Medulla oblongata (tissue), 1 donor: ENCODE measurements around the gene DNAJB12.
A peak's percentile ranks its signal among the peaks of the same experiment; 100 is the strongest.
"Not testable (repeated sequence)": the region's sequence is repeated elsewhere in the genome, so short reads cannot be mapped to it uniquely, and the experiment has no call there.

Source experiments
- DNase-seq: peaks from one replicate; pipeline ENCODE4 v3.0.0-alpha.2; 2015; ENCODE audit errors: extremely low spot score

Gene DNAJB12

DNA sequence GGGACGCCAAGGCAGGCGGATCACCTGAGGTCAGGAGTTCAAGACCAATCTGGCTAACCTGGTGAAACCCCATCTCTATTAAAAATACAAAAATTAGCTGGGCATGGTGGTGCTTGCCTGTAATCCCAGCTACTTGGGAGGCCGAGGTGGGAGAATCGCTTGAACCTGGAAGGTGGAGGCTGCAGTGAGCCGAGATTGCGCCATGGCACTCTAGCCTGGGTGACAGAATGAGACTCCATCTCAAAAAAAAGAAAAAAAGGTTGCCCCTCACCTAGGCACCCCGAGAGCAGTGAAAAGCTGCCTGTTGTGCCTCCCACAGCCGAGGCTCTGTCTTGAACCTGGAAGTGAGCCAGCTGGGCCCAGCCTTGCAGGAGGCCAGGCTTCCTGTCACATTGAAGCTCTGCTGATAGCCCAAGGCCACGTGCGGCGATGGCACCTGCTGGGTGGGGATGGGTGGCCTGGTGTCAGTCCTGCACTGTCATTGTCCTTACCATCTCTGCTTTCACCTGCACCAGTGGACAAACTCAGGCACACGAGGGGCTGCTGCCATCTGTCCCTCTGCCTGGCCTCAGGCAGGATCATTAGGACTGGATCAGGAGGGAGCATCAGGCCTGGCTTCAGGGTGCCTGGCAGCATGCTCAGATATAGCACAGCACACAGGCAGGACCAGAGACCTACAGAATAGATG is 37.8 kb downstream of the DNAJB12 start:
- DNase-seq: peak; percentile 65

DNA sequence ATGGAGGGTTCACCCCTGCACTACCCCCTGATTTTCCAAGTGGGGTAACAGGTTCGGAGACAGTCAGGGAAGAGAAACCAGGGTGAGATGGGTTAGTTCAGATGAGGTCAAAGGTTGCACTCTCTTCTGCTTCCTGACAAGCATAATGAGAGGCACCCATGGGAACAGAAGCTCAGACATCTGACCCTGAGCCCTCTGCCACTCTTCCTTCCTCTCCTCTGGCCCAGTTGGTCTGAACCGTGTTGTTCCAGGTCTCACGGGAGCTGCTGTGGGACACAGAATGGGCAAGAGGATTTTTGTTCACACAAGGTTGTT is 38.4 kb downstream of the DNAJB12 start:
- DNase-seq: no peak

DNA sequence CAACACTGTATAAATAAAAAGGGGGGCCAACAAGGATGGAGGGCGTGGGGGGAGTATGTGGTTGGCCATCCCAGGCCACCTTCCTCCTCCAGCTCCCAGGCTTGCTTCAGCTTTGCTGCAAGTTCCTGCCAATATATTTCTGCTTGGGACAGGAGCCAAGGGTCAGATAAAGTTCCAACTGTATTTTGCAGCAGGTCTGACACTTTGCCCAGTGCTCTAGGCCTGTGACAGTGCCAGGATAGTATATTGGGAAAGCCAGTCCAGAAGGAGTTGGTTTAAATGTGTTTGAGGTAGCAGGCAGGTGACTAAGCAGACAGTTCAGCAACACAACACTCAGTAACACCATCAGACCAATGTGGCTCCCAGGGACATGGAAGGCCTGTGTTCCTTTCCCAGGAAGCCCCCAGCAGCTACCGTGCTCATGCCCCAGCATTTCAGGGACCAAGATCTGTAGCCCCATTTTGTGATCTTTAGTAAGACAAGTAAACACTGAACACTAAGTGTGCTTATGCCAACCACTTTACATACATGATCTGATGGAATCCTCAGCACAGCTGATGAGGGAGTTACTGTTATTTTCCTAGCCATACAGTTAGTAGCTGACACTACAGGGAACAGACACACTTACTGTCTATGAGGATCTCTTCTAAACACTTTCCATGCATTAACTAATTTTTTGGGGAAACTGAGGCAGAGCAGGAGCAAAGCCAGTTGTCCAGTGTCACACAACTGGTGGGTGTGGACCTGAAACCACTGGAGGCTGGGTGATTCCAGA is 38.9 kb downstream of the DNAJB12 start:
- no peak for DNase-seq

DNA sequence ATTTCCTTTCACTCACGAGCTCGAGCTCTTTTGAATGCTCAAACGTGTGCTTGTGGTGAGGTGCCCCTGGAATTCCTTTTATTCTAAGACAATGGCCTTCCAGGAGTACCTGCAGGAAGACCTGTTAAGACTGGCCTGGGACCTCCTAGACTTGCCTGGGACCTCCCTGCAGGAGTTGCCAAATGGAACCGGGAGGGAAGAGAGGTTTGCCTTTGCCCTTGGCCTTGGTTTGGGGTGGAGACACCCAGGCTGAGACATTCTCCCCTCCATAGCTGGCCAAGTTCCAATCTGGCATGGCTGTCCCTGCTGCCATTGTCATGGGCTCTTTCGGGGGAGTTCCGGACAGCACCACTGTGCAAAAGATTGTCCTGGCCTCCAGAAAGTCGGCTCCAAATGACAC is 39.7 kb downstream of the DNAJB12 start:
- no peak for DNase-seq

DNA sequence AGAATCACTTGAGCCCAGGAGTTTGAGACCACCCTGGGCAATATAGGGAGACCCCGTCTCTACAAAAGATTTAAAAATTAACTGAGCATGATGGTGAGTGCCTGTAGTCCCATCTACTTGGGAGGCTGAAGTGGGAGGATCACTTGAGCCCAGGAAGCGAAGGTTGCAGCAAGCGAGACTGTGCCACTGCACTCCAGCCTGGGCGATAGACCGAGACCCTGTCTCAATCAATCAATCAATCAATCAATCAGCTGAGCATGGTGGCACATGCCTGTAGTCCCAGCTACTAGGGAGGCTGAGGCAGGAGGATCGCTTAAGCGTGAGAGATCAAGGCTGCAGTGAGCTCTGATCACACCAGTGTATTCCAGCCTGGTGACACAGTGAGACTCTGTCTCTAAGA is 40.5 kb downstream of the DNAJB12 start:
- DNase-seq: no peak

DNA sequence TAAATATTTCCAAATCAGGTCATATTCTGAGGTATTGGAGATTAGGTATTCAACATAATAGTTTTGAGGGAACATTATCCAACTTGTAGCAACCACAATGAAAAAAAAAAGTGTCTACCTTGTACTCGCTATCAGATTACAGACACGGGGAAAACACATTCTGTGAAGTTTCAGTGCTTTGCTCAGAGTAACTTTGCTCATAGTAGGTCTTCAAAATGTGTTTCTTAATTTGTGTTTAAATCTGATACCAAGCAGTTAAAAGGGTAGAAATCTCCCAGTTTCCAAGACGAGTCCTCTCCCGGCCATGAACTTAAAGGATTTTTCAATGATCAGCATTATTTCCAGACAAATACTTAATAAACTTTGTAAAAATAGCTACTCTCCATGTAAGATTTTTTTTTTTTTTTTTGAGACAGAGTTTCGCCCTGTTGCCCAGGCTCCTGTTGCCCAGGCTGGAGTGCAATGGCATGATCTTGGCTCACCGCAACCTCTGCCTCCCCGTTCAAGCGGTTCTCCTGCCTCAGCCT is 41.8 kb downstream of the DNAJB12 start:
- no peak for DNase-seq

DNA sequence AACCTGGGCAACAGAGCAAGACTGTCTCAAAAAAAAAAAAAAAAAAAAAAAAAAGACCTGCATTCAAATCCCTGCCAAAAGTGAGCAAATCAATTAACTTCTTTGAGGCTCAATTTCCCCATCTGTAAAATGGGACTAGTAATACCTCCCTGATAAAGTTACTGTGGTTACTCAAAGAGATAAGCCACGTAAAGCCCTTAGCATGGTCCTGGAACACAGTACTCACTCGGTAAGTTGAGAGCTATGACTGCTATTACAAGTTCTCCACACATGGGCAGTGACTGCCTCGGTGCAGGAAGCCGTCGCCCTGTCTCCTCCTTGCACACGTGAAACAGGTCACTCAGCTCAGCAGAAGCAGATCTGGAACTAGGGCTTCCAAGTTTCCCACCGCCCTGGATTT is 43.1 kb downstream of the DNAJB12 start:
- no peak for DNase-seq

DNA sequence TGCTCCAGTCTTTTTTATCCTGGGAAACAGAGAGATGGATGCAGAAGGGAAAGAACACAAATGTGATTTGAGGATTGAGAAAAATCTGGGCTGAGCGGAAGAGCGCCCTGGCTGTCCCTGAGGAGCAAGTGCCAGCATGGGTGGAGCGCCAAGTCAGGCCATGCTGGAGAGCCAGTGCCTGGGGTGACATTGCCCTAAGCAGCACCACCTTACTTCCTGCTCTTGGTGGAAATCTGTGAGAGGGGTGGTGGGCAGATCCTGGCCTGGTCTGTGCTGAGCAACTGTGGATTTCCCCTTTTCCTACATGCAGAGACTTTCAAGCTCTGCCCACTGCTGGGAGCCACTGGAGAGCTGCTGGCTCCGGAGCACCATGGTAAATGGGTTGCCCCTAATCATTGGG is 44.1 kb downstream of the DNAJB12 start:
- DNase-seq: no peak

DNA sequence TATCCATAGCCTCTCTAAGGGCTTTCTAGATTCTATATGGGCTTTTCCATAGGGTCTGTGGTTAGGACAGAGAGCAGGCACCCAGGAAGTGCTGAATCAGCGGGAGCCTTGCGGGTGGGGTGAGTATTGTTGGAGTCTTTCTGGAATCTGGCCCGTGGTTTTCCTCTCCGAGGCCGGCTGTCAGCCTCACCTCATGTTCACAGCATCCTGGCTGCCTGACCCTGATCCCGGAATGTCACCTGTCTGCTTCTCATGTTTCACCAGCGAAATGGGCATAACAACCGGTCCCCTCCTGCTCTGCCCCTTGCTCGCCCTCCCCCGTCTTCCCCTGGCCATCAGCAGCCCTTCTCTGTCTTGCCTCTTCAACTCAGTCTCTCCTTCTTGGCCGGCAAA is 44.5 kb downstream of the DNAJB12 start:
- no peak for DNase-seq

DNA sequence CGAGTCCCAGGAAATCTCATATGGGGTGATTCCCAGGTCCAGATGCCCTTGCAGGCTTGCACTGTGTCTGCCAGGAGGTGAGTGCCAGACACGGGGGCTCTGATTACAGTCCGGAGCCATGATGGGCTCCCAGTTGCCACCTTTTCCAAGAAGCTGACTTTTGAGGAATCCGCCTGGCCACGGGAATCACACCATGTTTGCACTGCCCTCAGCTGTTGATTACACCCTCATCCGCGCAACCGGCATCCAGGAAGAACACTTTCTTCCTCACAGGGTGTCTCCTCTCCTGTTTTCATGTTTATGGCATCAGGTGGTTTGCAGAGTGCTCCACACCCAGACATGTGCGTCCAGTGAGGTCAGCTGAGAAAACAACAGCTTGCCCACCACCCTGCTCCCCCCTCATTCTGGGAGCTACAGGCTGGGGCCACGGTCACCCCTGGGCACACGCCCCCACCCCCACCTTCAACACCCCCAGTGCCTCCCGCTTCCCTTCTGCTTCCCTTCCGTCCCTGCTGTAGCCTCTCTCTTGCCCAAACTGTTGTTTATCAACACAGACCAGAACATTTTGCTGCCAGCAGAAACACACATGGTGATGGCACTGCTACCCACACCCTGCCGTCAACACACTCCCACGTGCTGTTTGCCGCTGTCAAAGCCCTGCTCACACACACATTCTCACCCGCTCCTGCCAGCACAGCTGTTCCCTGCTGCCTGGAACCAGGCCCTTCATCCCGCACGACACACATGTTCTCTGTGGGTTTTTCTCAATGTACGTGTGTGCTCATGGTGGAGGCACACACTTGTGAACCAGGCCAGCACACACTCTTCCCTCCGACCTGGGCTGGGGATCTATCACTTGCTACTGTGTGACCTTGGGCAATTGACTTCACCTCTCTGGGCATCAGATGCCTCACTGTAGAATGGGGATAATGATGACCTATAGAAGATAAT is 45.2 kb downstream of the DNAJB12 start:
- no peak for DNase-seq

DNA sequence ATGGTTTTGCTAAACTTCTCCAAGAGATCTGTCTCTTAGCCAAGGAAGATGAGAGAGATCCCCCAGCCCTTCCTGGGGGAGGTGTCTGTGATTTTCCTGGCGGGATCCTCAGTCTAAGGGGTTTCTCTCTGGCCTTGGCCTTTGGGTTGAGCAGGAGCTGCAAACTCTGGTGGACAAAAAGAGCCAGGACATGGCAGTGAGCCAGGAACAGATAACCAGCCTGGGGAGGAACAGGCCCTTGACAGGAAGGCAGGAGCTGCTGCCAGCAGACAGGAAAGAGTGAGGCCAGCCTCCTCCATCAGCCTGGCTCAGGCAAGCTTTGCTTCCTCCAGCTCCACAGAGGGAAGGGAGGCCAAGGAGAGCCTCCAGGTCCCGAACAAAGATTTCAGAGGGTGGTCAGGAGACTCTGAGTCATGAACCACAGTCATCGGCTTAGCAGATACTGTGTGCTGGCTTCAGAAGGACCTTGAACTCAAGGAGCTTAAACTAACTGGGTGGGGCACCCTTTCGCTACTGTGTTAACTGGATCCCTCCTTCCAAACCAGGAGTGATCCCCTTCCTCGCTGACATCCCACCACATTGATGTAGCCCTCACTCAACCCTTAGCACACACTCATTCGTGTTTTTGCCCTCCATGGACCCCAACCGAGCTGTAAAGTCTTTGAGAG is 46.3 kb downstream of the DNAJB12 start:
- no peak for DNase-seq

DNA sequence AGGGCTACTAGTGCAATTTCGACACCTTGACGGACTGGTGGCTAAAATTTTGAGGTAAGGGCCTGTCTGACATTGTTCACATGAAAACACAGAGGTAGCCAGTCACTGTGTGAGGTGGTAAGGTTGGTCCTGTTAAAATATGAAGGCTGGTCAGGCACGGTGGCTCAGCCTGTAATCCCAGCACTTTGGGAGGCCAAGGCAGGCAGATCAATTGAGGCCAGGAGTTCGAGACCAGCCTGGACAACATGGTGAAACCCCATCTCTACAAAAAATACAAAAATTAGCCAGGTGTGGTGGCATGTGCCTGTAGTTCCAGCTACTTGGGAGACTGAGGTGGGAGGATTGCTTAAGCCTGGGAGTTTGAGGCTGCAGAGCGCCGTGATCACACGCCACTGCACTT is 47.0 kb downstream of the DNAJB12 start:
- not testable (repeated sequence) for DNase-seq

DNA sequence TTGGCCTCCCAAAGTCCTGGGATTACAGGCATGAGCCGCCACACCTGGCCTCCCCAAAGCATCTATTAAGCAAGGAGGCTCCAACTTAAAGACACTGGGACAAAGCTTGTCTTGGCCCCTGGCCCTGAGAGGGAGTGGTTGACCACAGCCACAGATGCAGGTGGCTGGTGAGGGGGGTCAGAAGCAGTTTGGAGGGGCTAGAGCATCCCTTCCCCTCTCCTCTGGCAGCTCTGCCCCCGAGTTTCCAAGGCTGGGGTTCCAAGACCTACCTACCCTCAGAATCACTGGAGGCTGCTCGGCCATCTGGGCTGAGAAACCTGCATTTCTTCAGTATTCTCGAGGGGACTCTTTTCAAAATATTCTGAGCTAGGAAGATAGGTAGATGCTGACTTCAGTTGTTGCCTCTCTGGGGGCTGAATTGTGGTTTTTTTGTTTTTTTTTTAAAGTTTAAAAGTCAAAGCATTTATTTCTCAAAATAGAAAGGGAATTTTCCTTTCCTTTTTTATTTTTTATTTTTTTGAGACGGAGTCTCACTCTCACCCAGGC is 48.4 kb downstream of the DNAJB12 start:
- DNase-seq: no peak

DNA sequence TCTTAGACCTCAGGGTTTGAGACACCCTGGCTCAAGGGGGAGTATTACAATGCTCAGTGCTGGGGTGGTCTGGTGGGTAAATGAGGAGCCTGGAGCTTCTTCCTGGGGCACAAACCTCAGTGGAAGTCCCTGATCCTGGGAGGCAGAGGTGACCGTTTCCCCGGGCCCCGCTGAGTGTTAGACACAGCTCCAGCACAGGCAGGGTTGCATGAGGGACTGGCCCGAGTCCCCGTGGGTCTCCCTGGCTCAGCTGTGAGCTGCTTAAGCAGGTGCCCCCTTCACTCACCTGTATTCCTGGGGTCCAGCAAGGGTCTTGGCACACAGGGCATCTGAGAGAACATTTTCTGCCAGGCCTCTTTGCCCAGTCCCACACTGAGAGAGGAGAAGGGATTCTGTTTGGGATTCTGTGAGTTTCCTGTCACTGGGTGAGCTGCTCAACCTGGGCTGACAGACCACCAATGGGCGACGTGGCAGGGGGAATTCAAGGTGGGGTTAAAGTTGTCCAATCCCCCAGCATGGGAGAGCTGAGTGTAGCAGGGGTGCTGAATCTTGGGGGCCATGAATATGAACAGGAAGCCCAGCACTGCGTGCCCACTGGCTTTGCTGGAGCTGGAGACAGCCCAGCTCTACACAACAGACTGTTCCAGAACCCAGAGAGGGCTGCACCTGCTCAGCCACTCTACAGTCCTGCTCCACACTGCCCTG is 51.1 kb downstream of the DNAJB12 start:
- no peak for DNase-seq

DNA sequence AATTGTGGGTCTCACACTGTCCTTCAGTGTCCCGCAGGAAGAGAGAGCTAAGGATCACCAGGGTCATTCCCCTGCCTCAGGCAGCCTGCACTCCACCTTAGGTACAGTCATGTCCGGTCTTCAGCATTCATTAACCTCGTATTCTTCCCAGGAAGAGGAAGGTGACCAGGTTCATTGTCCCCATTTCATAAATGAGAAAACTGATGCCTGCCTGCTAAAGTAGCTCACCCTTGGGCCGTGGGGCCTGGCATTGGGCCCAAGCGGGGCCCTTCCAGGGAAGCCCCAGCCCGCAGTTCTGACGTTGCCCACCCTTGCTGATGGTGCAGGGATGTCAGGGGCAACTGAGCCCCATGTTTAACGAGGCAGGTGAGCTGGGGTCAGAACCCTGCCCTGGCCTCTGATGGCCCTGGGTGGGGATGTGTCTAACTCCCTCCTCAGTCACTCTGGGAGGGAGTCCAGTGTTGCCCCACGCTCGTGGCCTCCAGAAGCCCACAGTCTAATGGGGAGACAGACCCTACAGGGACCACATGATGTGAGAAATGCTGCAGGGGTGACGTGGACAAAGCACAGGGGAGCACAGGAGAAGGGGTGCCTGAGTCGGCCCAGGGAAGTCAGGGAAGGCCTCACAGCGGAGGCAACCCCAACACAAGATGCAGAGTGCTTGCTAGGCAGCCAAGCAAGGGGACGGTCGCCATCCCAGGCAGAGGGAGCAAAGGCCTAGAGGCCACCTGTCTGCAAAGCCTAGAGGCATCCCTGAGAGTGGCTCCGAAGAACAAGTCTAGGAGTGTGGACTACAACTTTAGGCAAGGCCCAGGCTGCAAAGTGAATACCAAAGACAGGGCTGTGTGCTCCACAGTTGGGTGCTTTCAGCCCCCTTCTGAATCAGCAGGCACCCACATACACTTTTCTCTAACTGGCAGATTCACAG is 55.9 kb downstream of the DNAJB12 start:
- no peak for DNase-seq

DNA sequence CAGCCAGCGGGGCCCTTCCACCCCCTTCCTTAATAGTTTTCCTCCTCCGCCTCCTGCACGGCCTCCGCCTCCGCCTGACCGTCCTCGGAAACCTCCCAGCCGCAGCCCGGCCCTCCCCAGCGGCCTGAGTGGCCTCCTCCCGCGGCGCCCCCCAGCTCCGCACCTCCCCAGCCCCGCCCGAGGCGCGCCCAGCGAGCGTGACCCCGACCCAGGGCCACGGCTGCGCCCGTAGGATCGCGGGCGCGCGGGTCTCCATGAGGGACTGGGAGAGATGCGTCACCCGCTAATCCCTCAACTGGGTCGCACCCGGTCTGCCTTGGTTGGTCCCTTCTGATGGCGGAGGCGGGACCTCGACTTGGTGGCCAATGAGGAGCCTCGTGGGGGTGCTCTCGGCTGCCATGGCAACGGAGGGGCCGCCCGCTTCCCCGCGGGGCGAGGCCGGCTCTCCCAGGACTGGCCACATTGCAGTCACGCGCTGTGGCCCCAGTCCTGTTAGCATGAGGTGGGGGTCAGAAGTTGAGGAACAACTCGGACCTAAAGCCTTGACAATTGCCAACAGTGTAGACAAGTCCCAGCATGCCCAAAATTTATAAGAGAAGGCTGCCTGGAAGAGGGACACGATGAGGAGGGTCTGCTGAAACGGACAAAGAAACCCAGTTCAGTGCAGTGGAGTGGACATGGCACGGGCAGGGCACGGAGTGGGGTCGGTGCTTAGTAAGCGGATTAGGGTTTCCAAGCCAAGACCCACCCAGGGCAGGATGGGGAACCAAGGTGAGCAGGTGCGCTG is 56.7 kb downstream of the DNAJB12 start:
- DNase-seq: peak; percentile 99

DNA sequence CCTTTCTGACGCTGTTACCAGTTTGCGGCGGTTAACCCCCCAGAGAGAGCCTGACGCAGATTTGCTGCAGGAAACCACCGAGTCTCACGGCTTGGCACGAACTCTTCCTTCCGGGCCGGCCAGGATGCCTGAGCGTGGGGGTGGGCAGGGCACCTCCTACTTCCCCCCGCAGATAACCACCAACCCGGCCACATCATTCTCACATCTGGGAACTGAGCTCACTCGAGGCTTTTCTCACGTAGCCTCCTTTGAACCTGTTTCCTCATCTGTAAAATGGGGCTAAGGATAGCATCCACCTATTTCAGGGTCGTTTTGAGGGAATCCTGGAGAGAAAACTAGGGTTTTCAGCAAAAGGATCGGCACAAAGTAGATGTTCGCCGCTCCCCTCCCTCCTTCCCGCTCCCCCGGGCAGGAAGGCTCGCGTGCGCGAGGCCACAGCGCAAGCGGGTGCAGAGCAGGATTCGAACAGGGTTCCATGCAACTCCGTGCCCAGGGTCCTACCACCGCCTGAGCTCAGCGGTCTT is 57.4 kb downstream of the DNAJB12 start:
- DNase-seq: peak; percentile 79

DNA sequence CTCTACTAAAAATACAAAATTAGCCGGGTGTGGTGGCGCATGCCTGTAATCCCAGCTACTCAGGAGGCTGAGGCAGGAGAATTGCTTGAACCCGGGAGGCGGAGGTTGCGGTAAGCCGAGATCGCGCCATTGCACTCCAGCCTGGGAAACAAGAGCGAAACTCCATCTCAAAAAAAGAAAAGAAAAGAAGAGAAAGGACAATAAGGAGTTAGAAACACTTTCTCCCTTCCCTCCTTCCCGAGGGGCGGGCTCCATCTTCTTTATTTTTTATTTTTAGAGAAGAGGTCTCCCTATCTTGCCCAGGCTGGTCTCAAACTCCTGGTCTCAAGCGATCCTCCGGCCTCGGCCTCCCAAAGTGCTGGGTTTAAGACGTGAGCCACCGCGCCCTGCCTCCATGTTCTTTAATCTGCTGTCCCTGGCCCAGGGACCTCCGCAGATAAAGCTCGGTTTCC is 57.9 kb downstream of the DNAJB12 start:
- DNase-seq: not testable (repeated sequence)
